ENCODE results near the gene MYPOP. TPM values are rescaled to one million over a fixed set of nuclear protein-coding genes. Genes with fewer than 3 reads are reported as not detected.
A peak's percentile ranks its signal among the peaks of the same experiment; 100 is the strongest.
"Not testable (repeated sequence)": the region's sequence is repeated elsewhere in the genome, so short reads cannot be mapped to it uniquely, and the experiment has no call there.

Gene MYPOP
- total RNA-seq, 1 donor from 2014 or later: 5.0 TPM

DNA sequence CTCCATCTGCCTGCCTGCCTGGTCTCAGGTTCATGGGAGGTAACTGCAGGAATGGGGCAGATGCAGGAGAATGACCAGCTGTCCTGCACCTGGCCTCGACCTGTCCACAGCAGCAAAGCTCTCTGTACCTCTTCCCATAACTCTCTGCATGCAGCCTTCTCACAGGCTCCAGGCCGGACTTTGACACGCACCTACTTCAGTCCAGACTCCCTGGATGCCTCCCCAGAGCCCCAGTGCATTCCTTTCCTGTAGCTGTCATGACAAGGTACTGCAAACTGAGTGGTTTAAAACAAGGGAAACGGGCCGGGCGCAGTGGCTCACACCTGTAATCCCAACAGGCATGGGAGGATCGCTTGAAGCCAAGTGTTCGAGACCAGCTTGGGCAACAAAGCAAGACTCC lies 8.9 kb upstream of the MYPOP start:
- no peak for DNase-seq (ENCODE audit: low spot score)

DNA sequence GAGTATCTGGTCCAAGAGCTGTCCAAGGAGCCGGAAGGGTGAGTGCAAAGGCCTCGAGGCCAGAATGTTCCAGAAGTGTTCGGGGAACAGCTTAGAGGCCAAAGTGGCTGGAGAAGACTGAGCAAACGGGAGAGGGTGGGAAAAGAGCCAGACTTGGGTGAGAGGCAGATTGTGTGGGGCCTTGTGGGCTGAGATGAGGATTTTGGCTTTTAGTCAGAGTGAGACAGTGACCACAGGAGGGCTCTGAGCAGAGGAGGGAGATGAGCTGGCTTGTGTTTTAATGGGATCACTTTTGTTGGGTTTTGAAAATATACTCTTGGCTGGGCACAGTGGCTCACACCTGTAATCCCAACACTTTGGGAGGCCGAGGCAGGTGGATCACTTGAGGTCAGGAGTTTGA lies 6.5 kb upstream of the MYPOP start:
- DNase-seq (ENCODE audit: low spot score): no peak
- ATAC-seq: no peak

More for the DNA sequence above, 8.9 kb upstream of the MYPOP start:
- ATAC-seq: peak; percentile 15

DNA sequence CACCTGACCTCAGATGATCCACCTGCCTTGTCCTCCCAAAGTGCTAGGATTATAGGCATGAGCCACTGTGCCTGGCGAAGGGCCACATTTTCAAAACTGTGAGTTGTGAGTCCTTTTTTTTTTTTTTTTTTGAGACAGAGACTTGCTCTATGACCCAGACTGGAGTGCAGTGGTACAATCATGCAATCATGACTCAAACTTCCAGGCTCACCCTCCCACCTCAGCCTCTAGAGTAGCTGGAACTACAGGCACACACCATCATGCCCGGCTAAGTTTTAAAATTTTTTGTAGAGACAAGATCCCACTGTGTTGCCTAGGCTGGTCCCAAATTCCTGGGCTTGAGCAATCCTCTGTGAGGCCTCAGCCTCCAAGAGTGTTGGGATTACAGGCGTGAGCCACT lies 3.8 kb upstream of the MYPOP start:
- DNase-seq (ENCODE audit: low spot score): no peak
- ATAC-seq: no peak

DNA sequence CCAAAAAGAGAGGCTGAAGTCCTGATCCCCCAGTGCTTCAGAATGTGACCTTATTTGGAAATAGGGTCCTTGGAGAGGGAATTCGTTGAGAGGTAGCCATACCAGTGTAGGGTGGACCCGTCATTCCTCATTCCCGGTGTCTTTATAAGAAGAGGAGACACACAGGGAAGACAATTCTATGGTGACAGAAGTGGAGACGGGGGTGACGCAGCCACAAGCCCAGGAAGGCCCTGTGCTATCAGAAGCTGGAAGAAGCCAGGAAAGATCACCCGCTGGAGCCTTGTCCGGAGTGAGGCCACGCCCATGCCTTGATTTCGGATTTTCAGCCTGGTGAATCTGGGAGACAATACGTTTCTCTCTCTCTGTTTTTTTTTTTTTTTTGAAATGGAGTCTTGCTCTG lies 2.6 kb upstream of the MYPOP start:
- DNase-seq (ENCODE audit: low spot score) (no peak), ATAC-seq (no peak)

DNA sequence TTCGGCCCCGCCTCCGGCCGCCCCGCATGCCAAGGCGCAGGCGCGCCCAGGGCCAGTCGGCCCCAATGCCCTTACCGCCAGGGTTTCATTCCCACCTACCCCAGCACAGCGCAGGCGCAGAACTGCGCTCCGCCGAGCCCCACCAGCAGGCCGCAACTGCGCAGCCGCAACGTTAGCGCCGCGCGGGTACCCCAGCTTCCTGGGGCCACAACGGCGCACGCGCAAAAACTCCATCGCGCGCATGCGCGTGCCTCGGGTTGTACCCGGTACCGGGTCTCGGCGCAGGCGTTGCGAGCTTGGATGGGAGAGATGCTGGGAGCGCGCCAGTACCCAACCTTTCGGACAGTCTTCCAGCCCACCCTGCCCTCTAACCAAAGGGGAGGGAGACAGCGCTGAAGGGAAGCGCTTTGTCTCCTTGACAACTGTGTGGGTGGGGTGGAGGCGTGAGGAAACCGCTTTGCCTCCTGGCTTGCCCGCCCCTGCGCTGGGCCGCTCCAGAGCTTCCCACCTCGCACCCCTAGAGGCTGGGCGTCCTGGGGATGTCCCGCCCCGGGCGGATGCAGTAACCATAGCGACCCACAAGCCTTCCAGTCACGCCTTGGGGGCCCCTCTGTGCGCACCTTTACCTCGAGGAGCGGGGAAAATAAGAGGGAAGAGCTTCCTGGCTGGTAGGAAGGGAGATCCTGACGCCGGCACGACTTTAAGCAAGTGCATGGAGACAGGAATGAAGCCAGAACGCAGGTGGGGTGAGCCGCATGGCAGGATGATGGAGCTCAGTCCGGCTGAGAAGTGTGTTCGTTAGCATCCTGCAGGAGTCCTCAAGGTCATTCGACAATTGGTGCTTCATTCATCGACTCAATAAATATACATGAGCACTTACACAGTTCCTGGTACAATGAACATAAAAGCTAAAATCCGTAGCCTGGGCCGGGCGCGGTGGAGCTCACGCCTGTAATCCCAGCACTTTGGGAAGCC lies 525 bp upstream of the MYPOP start:
- DNase-seq (ENCODE audit: low spot score) (peak; percentile 100), ATAC-seq (peak; percentile 93)

DNA sequence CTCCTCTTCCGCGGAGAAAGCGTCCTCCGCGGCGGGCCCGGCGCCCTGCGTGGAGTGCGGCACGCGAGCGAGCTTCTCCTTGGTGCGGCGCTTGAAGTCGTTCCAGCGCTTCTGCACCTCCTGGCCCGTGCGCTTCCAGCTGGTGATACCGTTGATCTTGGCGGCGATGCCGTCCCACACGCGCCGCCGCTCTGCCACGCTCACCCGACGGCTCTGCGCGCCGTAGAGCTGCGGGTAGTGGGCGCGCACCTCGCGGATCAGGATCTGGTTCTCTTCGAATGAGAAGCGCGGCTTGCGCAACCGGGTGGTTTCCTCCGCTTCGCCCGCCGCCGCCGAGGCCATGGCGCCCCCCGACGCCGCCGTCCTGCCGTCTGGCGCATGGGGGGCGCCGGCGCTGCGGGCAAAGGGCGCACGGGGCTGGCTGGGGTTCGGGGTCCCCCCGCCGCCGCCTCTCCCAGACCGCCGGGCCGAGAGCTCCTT lies 941 bp downstream of the MYPOP start:
- DNase-seq (ENCODE audit: low spot score) (peak; percentile 52), ATAC-seq (no peak)

DNA sequence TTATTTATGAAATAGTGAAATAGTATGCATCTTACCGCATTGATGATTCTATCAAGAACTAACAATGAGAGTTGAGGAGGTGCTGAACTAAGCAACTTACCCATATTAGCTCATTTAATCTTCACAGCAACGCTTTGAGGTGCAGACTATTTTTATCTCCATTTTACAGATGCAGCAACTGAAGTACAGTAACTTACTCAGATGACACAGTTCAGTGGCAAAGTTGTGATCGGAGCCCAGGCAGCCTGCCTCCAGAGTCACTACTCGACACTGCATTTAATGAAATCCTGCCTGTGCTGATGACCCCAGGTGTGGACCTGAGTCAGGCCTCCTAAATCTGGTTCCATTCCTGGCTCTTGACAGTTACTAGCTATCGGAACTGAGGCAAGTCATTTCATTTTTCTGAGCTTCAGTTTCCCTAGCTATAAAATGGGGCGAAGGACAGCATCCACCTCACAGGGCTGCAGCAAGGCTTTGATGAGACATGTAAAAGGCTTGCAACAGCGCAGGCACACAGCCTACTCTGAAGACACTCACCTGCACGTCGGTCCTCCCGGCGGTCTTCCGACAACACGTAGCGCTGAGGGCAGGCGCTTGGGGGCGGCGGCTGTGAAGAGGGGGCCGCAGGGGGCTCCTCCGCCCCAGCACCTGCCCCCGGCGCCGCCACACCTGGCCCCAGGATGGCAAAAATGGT lies 1.5 kb downstream of the MYPOP start:
- no peak for DNase-seq (ENCODE audit: low spot score)
- no peak for ATAC-seq

DNA sequence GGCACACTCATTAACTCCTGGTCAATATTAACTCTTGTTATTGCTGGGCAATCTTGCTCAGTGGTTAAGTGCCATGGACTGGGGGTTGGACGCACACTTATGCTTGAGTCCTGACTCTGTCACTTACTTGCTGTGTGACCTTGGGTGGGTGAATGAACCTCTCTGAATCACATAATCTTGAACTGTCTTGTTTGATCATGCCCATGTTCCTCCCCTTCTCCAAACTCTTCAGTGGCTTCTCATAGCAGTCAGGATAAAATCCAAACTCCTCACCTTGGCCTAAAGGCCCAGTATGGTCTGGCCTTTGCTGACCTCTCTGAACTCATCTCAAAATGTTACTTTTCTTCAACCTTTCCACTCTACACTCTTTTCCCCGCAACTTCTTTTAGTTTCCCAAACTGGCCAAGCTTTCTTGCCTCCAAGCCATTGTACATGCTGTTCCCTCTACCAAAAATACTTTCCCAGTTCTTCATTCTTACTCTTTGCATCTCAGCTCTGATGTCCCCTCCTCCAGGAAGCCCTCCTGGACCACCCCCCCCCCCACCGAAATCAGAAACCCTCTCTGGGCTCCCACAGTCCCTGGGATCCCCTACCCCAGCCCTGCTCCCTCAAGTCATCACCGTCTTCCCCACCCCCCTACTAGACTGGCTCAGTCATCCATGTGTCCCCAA lies 2.4 kb downstream of the MYPOP start:
- ATAC-seq (no peak), DNase-seq (ENCODE audit: low spot score) (no peak)

DNA sequence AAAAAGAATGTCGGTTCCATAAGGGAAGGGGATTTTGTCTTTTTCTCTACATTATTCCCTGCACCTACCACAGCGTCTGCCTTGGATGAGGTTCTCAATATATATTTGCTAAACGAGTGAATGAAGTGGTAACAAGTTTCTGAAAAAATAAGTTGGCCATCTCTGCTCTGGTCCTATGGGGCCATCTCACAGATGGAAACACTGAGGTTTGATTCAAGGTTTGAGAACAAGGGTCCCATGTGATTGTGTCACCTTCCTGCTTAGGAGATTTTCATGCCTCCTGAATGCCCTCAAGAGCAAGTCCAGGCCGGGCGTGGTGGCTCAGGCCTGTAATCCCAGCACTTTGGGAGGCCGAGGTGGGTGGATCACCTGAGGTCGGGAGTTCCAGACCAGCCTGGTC lies 3.2 kb downstream of the MYPOP start:
- DNase-seq (ENCODE audit: low spot score) (no peak), ATAC-seq (no peak)

DNA sequence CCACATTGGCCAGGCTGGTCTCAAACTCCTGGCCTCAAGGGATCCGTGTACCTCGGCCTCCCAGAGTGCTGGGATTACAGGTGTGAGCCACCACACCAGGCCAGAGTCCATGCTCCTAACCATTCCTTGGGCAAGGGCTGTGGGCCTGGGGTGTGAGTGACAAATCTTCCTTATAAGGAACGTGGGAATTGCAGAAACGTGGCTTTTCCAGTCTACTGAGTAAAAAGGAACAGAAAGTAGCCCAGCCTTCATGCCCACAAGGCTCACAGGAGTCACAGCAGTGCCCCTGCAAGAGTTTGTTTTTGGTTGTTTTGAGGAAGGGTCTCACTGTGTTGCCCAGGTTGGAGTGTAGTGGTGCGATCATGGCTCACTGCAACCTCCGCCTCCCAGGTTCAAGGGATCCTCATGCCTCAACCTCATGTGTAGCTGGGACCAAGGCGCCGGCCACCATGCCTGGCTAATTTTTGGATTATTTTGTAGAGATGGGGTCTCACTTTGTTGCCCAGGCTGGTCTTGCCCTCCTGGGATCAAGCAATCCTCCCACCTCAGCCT lies 5.1 kb downstream of the MYPOP start:
- no peak for DNase-seq (ENCODE audit: low spot score)
- no peak for ATAC-seq

DNA sequence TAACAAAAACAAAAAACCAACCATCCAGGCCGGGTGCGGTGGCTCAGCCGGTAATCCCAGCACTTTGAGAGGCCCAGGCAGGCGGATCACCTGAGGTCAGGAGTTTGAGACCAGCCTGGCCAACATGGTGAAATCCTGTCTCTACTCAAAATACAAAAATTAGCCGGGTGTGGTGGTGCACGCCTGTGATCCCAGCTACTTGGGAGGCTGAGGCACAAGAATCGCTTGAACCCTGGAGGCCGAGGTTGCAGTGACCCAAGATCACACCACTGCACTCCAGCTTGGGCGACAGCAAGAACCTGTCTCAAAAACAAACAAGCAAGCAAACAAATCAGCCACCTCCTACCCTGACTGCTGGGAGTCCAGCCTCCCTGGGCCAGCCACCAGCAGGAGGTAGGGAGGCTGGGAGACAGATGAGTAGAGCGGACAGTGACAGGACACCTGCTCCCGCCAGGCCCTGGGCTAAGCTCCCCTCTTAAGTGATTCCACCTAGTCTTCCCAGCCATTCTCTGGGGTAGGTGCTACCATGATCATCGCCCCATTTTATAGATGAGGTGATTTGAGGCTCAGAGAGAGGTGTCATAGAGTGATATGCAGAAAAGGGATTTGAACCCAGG lies 6.3 kb downstream of the MYPOP start:
- ATAC-seq; DNase-seq (ENCODE audit: low spot score): not testable (repeated sequence)

DNA sequence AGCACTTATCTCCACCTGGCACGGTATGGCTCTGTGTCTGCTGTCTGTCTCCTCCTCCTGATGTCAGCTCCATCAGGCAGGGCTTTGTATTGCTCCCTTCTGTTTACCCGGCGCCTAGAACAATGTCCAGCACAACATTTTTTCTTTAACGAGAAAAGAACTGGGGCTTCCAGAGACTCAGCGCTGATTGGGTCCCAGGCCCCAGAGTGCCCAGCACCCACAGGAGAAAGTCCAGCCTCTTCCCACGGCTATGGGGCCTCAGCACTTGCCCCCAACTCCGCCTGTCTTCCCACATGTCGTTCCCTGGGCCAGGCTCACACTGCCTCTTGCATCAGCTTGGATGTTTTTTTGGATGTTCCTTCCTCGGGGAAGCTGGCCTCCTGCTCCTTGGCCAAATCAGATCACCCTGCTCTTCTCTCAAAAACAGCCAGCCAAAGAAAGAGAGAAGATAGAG lies 6.9 kb downstream of the MYPOP start:
- no peak for DNase-seq (ENCODE audit: low spot score)
- ATAC-seq: no peak

DNA sequence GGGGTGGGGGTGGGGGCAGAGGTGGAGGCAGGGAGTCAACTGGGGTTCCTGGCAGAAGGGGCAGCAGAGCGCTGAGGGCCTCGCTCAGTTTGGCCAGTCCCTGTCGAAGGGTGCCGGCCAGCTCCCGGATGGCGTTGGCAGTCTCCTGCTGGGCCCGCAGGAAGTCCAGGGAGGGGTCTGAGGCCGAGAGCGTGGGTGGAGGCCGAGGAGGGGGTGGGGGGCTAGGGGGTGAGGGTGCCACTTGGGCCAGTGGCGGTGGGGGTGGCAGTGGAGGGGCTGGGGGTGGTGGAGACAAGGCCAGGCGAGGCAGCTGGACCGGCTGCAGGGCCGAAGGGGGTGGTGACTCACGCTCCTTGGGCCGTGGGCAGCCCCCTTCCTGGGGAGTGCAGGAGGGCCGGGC lies 11.5 kb downstream of the MYPOP start:
- ATAC-seq: no peak
- DNase-seq (ENCODE audit: low spot score): no peak

DNA sequence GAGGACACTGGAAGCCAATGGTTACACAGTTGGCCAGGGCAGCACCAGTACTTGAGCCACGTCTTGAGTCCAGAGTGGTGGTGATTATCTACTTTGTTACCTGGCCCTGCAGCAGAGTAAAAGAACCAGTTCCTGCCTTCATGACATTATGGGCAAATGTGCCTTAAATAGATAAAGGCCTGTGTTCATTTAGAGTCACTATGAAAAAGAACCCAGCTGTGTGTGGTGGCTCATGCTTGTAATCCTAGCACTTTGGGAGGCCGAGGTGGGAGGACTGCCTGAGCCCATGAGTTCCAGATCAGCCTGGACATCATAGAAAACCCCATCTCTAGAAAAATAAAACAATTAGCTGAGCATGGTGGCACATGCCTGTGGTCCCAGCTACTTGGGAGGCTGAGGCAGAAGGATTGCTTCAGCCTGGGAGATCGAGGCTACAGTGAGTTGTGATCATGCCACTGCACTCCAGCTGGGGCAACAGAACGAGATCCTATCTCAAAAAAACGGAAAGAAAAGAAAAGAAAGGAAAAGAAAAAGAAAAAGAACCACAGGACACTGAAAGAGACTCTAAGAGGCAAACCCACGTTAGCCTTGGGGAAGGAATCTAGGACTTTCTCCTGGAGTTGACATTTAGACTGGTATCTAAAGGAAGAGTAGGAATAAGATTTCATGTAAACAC lies 13.1 kb downstream of the MYPOP start:
- ATAC-seq: no peak
- no peak for DNase-seq (ENCODE audit: low spot score)

DNA sequence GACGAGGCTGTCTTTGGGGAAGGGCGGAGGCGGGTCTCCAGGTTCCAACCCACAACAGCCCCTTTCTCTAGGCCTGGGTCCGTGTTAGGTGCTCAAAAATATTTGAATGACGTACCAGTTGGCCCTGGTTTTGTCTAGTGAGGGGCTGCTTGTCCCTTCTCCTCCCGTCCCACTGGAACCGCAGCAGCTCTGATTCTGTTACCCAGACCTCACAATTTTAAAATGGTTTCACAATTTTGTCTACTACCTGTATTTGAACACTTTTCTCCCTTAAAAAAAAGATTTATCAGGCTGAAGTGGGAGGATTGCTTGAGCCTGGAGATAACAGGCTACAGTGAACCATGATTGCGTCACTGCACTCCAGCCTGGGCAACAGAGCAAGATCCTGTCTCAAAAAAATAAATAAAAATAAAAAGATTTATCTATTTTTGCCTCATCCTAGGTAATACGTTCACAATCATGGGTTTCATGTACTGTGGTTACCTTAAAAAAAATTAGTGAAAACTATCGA lies 15.2 kb downstream of the MYPOP start:
- ATAC-seq (no peak), DNase-seq (ENCODE audit: low spot score) (no peak)

DNA sequence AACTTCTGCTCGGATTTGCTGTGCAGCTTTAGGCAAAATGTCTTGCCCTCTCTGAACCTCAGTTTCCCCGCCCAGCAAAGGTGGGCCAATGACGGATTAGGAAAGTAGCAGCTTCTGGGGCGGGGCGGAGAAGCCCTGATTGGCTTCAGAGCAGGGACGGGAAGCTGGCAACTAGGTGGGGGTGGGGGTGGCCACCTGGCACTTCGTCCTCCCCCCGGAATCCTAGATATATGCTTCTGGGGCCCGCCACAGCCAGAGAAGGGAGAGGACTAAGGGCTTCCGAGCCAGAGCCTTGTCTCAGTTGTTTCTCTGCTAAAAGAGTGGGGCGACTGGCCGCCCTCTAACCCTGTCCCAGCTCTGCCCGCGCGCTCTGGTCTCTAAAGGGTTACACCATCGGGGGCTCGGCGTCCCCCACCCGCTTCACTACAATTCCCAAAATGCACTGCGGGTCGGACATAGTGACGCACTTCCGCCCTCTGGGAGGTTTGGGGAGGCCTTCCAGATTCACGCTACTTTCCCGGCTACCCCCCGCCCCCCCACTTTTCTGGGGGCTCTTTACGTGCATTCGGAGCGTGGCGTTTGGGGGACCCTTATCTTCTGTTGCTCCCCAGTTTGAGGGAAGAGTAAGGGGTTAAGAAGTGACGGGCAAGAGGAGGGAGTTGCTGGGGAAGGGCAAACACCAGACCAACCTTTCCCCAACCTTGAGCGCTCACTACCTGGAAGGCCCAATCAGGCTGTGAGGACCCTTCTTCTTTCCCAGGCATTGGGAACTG lies 15.8 kb downstream of the MYPOP start:
- ATAC-seq: peak; percentile 56
- peak; percentile 93 for DNase-seq (ENCODE audit: low spot score)

DNA sequence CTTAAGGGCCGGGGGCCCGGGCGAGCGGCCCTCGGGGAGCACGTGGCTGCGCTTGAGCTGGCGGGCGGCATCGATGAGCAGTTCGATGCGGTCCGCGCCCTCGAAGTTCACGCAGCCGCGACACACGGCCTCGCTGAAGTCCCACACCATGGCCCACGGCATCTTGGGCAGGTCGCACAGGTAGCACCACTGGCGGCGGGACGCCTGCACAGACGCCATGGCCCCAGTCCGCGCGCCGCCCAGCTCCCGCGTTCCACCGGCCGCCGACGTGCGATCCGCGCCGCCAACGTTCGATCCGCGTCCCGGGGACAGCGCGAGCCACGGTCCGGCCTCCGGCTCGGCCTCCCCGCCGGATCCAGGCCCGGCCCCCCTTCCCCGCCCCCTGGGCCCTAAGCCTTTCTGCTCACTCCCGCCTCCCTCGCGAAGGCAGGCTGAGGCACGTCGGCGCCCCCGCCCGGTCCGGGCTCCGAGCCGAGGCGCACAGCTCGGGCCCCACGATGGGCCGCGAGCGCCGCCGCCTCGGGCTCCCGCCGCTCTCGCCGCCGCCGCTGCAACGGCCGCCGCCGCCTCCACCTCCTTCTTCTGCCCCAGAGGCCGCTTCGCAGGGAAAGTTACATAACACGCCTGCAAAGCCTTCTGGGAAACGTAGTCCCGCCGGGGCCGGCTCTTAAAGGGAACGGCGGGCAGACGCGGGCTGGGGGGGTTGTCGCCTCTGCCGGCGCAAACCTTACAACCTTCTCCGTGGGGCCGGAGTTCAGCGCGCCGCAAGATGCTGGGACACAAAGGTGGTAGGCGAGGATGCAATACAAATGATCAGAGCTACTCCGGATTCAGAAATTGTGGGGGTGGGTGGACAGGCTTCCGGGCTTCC lies 16.6 kb downstream of the MYPOP start, which contains the start of gene IRF2BP1:
Gene IRF2BP1, minus strand, starts transcription at position 586 of the 871 bp plus-strand sequence. Its CDS starts 367 bp downstream, at position 219.
- ATAC-seq: peak; percentile 49
- DNase-seq (ENCODE audit: low spot score): peak; percentile 93

Measured in left lobe of liver (tissue), 2 donors.